HL-60 (cell line): ENCODE measurements around the gene FAM184A.
"Not testable (repeated sequence)": the region's sequence is repeated elsewhere in the genome, so short reads cannot be mapped to it uniquely, and the experiment has no call there.

Experiments
- DNase-seq, 2 experiments: peaks; one replicate each; pipeline ENCODE4 v3.0.0-alpha.2; 2010 to 2020; ENCODE audit warnings: low read depth in 1 of 2, low spot score in 1 of 2
- H3K27ac ChIP-seq: fragments of 250-450 bp; sonication (Bioruptor Pico); replicated peaks from 2 replicates; pipeline ENCODE4 v1.5.1; 2020; ENCODE audit warnings: mild to moderate bottlenecking, moderate library complexity
- H3K27me3 ChIP-seq: fragments of 250-450 bp; sonication (Bioruptor Pico); 2 replicates; pipeline ENCODE4 v1.5.1; 2021; ENCODE audit warnings: mild to moderate bottlenecking, moderate library complexity; ENCODE audit not compliant: insufficient read depth, poor library complexity, severe bottlenecking
- H3K4me3 ChIP-seq: replicated peaks from 2 replicates; pipeline ENCODE4 v1.5.1; 2011; ENCODE audit warnings: mild to moderate bottlenecking, control low read depth, low read length; ENCODE audit not compliant: insufficient read depth
- GABPA ChIP-seq: IDR thresholded peaks from 2 replicates; pipeline ENCODE4 v1.6.1; 2012; ENCODE audit warnings: low read depth
- POLR2AphosphoS5 ChIP-seq: IDR thresholded peaks from 2 replicates; pipeline ENCODE4 v1.6.1; 2012; ENCODE audit warnings: low read depth
- REST ChIP-seq: IDR thresholded peaks from 2 replicates; pipeline ENCODE4 v1.6.1; 2012; ENCODE audit warnings: low read depth; ENCODE audit not compliant: insufficient replicate concordance
- SPI1 ChIP-seq: IDR thresholded peaks from 2 replicates; pipeline ENCODE4 v1.6.1; 2012; ENCODE audit warnings: low read depth, mild to moderate bottlenecking, borderline replicate concordance
- TF ChIP-seq, protein P1 (sequence below): IDR thresholded peaks from one replicate; pipeline ENCODE4 v1.5.1; 2011; ENCODE audit warnings: low read length, control low read depth, inconsistent platforms; ENCODE audit not compliant: insufficient read depth

FAM184A gene

GRCh38 chr6:119022796-119023195, 55.7 kb downstream of the FAM184A start:
- DNase-seq, result no peak
- no peak overlapping the region for H3K4me3 ChIP-seq
- TF ChIP-seq SPI1, result no peak
- TF ChIP-seq REST, result no peak
- no peak for TF ChIP-seq GABPA
- no peak for TF ChIP-seq POLR2AphosphoS5
- TF ChIP-seq, protein P1, sequence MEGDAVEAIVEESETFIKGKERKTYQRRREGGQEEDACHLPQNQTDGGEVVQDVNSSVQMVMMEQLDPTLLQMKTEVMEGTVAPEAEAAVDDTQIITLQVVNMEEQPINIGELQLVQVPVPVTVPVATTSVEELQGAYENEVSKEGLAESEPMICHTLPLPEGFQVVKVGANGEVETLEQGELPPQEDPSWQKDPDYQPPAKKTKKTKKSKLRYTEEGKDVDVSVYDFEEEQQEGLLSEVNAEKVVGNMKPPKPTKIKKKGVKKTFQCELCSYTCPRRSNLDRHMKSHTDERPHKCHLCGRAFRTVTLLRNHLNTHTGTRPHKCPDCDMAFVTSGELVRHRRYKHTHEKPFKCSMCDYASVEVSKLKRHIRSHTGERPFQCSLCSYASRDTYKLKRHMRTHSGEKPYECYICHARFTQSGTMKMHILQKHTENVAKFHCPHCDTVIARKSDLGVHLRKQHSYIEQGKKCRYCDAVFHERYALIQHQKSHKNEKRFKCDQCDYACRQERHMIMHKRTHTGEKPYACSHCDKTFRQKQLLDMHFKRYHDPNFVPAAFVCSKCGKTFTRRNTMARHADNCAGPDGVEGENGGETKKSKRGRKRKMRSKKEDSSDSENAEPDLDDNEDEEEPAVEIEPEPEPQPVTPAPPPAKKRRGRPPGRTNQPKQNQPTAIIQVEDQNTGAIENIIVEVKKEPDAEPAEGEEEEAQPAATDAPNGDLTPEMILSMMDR, result no peak

DNA sequence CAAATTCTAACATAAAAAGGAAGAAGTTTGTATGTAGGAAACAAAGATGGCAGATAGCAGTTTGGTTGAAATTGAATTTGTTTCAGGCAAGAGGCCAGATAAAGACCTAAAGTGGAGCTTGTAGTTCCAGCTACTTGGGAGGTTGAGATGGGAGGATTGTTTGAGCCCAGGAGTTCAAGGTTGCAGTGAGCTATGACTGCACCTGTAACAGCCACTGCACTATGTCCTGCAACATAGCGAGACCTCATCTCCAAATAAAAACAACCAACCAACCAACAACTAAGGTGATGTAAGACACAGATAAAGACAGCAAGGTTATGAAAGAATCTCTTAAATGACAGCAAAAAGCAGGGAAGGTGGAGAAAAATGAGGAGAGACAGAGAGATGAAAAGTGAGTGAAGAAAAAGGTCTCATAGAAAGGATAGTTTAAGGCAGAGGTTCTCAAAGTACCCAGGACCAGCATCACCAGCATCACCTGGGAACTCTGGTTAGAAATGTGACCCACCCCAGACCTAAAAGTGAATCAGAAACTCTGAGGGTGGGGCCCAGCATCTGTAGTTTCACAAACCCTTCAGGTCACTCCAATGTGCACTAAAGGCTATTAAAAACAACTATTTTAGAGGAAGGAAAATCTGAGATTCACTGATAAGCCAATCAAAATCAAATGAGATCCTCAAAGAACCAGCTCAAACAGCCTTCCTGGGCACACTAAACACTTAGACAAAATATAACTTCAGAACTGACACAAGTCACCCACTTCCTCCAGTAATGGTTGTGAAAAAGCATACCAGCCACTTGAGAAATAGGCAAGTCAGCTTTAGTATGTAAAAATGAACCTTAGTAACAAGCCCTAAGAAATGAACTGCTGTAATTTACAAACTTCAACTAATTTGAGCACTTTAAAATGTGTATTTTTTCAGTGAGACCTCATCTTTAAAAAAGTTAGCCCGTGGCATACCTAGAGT, 57.6 kb downstream of the FAM184A start:
- TF ChIP-seq, protein P1, result no peak
- no peak for TF ChIP-seq SPI1
- TF ChIP-seq GABPA, result no peak
- TF ChIP-seq REST, result no peak
- no peak for TF ChIP-seq POLR2AphosphoS5
- Histone ChIP-seq H3K27me3 (no peaks in the 10 kb centered on the region), H3K27ac (no peak overlapping the region), H3K4me3 (no peak overlapping the region)
- no peak for DNase-seq

More at GRCh38 chr6:119022796-119023195, 55.7 kb downstream of the FAM184A start:
- no peak overlapping the region for H3K27ac ChIP-seq
- H3K27me3 ChIP-seq, result no peaks in the 10 kb centered on the region

DNA sequence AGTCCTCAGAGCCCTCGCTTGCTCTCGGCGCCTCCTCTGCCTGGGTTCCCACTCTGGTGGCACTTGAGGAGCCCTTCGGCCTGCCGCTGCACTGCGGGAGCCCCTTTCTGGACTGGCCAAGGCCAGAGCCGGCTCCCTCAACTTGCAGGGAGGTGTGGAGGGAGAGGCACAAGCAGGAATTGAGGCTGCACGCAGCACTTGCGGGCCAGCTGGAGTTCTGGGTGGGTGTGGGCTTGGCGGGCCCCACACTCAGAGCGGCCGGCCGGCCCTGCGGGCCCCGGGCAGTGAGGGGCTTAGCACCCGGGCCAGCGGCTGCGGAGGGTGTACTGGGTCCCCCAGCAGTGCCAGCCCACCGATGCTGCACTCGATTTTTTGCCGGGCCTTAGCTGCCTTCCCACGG, 63.3 kb downstream of the FAM184A start:
- H3K4me3 ChIP-seq, H3K27ac ChIP-seq, H3K27me3 ChIP-seq, DNase-seq: not testable (repeated sequence)

- H3K27ac ChIP-seq, result no peak overlapping the region
- no peak overlapping the region for H3K4me3 ChIP-seq
- DNase-seq, result no peak
- H3K27me3 ChIP-seq, result peaks cover 7% of the 10 kb centered on the region
- TF ChIP-seq GABPA, result no peak
- TF ChIP-seq, protein P1, result no peak
- no peak for TF ChIP-seq POLR2AphosphoS5
- TF ChIP-seq SPI1, result no peak
- no peak for TF ChIP-seq REST
Measured at GRCh38 chr6:119012521-119012920, 65.9 kb downstream of the FAM184A start.

DNA sequence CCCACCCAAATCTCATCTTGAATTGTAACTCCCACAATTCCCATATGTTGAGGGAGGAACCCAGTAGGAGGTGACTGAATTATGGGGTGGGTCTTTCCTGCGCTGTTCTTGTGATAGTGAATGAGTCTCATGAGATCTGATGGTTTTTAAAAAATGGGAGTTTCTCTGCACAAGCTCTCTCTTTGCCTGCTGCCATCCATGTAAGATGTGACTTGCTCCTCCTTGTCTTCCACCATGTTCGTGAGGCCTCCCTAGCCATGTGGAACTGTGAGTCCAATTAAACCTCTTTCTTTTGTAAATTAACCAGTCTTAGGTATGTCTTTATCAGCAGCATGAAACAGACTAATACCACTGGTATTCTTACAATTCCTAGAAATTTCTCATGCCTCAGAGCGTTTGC, 69.2 kb downstream of the FAM184A start:
- H3K27ac ChIP-seq, H3K4me3 ChIP-seq, DNase-seq, H3K27me3 ChIP-seq: not testable (repeated sequence)
